ENCODE data around the gene RAB3B.

The RAB3B gene

GRCh38 chr1:51859735-51860134 lies 130.8 kb downstream of the RAB3B start:
- Mint-ChIP-seq H3K9me3 (no peaks in the 10 kb centered on the region), H3K36me3 (ENCODE audit: low read depth) (peaks cover 27% of the 10 kb centered on the region), H3K4me3 (no peak overlapping the region), H3K4me1 (ENCODE audit: low read depth) (peaks cover 27% of the 10 kb centered on the region), H3K27ac (no peak overlapping the region), H3K27me3 (no peaks in the 10 kb centered on the region)

GRCh38 chr1:51859333-51859732 lies 131.2 kb downstream of the RAB3B start:
- Mint-ChIP-seq H3K27me3 (no peaks in the 10 kb centered on the region), H3K27ac (no peak overlapping the region), H3K36me3 (ENCODE audit: low read depth) (peaks cover 31% of the 10 kb centered on the region), H3K4me1 (ENCODE audit: low read depth) (peaks cover 27% of the 10 kb centered on the region), H3K9me3 (no peaks in the 10 kb centered on the region), H3K4me3 (no peak overlapping the region)

GRCh38 chr1:51858892-51859291 lies 131.6 kb downstream of the RAB3B start:
- Mint-ChIP-seq H3K27me3 (no peaks in the 10 kb centered on the region), H3K27ac (no peak overlapping the region), H3K4me1 (ENCODE audit: low read depth) (peaks cover 26% of the 10 kb centered on the region), H3K4me3 (no peak overlapping the region), H3K9me3 (no peaks in the 10 kb centered on the region), H3K36me3 (ENCODE audit: low read depth) (peaks cover 32% of the 10 kb centered on the region)

Data from stimulated activated naive CD8-positive, alpha-beta T cell treated with anti-CD3 and anti-CD28 coated beads, Interleukin-15, Interleukin-2, amounts not matched to agents 100 ng/mL and 50 ng/mL, for 24 hours (primary cell).